ENCODE data around the gene NRROS. TPM values are rescaled to one million over a fixed set of nuclear protein-coding genes. Genes with fewer than 3 reads are reported as not detected.

Gene NRROS
- total RNA-seq, 4 donors from 2014 or later, result 8.6 to 16.4 (median 12.7) TPM

DNA sequence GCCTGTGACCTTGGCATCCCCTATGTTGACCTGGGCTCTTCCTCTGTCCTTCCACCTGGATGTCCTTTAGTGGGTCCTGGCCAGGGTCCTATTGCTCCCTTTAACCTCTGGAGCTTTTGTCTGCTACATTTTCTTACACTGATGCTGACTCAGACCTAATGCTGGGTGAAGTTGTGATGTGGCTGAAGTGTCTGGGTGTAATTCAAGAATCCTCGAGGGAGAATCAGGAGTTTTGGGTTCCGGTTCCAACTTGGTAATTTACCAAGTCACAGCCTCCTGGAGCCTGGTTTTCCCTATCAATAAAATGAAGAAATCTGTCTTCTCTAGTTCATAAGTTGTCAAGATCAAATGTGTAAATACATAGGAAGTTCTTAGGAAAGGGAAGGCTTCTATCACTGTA lies 46.9 kb downstream of the NRROS start:
- 74 to 75% methylated on average over 2 of the region's 2 CpGs for WGBS, 2 donors
- TF ChIP-seq, protein P1, sequence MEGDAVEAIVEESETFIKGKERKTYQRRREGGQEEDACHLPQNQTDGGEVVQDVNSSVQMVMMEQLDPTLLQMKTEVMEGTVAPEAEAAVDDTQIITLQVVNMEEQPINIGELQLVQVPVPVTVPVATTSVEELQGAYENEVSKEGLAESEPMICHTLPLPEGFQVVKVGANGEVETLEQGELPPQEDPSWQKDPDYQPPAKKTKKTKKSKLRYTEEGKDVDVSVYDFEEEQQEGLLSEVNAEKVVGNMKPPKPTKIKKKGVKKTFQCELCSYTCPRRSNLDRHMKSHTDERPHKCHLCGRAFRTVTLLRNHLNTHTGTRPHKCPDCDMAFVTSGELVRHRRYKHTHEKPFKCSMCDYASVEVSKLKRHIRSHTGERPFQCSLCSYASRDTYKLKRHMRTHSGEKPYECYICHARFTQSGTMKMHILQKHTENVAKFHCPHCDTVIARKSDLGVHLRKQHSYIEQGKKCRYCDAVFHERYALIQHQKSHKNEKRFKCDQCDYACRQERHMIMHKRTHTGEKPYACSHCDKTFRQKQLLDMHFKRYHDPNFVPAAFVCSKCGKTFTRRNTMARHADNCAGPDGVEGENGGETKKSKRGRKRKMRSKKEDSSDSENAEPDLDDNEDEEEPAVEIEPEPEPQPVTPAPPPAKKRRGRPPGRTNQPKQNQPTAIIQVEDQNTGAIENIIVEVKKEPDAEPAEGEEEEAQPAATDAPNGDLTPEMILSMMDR (IDR thresholded peaks at IDR 0.05), result no peak
- no peak for TF ChIP-seq POLR2A (IDR thresholded peaks at IDR 0.05)

DNA sequence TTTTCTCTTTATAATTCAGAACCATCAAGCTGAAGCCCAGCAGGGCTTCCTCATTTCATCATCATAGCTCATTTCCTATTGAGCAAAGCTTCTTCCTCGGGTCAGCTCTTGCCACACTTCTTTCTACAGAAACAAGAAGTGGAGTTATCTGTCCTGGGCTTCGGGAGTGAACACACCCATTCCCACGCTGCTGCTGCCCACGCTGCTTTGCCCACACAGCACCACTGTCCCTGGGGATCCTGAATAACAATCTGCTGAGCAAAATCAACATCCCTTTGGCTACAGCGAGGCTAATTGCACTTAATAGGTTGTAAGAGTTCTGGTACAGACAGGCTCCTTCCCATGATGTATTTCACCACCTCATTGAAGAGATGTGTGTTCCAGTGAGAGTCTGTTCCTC lies 48.9 kb downstream of the NRROS start:
- no peaks in the 10 kb centered on the region for H3K9me3 ChIP-seq
- peak overlapping the region in 2 of 4 donors; percentile 28 to 30 for H3K27ac ChIP-seq
- H3K4me3 ChIP-seq, result no peak overlapping the region
- no peaks in the 10 kb centered on the region for H3K27me3 ChIP-seq
- 7 to 14% methylated on average over 5 of the region's 5 CpGs for WGBS, 2 donors
- no peak for TF ChIP-seq POLR2A (IDR thresholded peaks at IDR 0.05)
- peak in 1 of 2 donors; percentile 88 for TF ChIP-seq EP300 (IDR thresholded peaks at IDR 0.05)
- peak in 1 of 2 donors; percentile 55 for DNase-seq (ENCODE audit: low spot score in 2 of 2)
- no peaks in the 10 kb centered on the region for H3K36me3 ChIP-seq
- peaks cover 0 to 22% (median 4%) of the 10 kb centered on the region in 4 donors for H3K4me1 ChIP-seq

More for the DNA sequence above, 46.9 kb downstream of the NRROS start:
- Histone ChIP-seq H3K4me1 (peaks cover 0 to 22% (median 4%) of the 10 kb centered on the region in 4 donors), H3K27me3 (no peaks in the 10 kb centered on the region), H3K36me3 (no peaks in the 10 kb centered on the region), H3K4me3 (no peak overlapping the region), H3K27ac (no peak overlapping the region), H3K9me3 (no peaks in the 10 kb centered on the region)
- no peak for DNase-seq (ENCODE audit: low spot score in 2 of 2)

DNA sequence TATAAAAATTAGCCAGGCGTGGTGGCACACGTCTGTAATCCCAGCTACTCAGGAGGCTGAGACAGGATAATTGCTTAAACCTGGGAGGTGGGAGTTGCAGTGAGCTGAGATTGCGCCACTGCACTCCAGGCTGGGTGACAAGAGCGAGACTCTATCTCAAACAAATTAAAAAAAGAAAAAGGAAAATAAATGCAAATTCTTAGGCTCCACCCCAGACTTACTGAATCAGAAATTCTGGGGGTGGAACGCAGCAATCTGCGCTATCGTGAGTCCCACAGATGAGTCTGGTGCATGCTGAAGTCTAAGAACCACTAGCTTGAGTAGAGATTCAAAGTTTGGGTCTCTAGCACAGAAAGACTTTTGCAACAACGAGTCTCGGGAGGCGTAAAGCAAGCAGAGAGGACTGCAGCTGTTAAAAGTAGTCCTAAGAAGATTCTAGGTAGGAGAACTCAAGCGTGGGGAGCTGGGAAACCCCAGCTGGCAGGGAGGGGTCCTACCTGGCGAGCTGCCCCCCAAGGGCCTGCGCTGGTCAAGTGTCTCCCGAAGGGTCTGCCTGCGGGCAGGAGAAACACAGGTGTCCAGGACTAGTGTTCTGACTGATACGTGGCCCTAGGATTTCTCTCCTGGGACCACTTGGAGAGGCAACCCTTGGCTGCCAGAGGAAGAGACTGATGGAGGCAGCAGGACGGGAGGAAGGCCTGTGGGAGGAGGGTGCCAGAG lies 50.6 kb downstream of the NRROS start:
- Histone ChIP-seq H3K36me3 (no peaks in the 10 kb centered on the region), H3K4me1 (peaks cover 0 to 12% (median under 1%) of the 10 kb centered on the region in 4 donors), H3K27me3 (no peaks in the 10 kb centered on the region), H3K9me3 (no peaks in the 10 kb centered on the region), H3K27ac (no peak overlapping the region), H3K4me3 (no peak overlapping the region)
- 87% methylated on average over 17 of the region's 17 CpGs for WGBS, 2 donors
- no peak for TF ChIP-seq POLR2A (IDR thresholded peaks at IDR 0.05)
- TF ChIP-seq, protein P1 (IDR thresholded peaks at IDR 0.05), result no peak
- TF ChIP-seq EP300 (IDR thresholded peaks at IDR 0.05), result no peak
- no peak for DNase-seq (ENCODE audit: low spot score in 2 of 2)

DNA sequence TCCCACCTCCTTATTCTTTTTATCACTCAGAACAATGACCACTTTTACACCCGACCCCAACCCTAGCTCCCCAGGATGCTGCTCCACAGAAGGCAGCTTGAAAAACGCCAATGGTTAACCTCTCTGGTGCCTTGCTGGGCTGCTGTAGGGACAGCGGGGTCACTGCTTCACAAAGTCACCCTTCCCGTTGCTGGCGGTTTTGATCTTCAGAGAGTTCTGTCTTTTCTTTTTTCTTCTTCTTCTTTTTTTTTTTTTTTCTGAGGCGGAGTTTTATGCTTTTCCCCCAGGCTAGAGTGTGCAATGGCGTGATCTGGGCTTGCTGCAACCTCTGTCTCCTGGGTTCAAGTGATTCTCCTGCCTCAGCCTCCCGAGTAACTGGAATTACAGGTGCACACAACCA lies 51.9 kb downstream of the NRROS start:
- peaks cover 0 to 11% (median 0%) of the 10 kb centered on the region in 4 donors for H3K4me1 ChIP-seq
- H3K27me3 ChIP-seq, result no peaks in the 10 kb centered on the region
- 42 to 60% methylated on average over 8 of the region's 8 CpGs for WGBS, 2 donors

DNA sequence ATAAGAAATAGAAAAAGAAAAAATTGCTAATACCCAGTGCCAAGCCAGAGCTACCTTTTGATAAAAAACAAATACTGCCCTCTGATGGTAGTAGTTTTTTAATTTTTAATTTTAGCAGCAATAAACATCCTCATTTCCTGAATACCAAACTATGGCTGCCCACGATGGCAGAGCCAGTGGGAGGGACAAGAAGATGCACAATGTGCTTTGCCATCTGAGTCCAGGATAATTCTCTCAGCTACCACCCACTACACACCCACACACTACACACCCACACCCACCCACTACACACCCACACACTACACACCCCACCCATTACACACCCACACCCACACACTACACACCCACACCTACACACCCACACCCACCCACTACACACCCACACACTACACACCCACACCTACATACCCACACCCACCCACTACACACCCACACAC lies 54.7 kb downstream of the NRROS start:
- Histone ChIP-seq H3K27ac (no peak overlapping the region), H3K36me3 (no peaks in the 10 kb centered on the region), H3K4me1 (no peaks in the 10 kb centered on the region), H3K9me3 (no peaks in the 10 kb centered on the region), H3K27me3 (no peaks in the 10 kb centered on the region), H3K4me3 (no peak overlapping the region)
- TF ChIP-seq POLR2A (IDR thresholded peaks at IDR 0.05), result no peak
- TF ChIP-seq, protein P1 (IDR thresholded peaks at IDR 0.05), result no peak
- TF ChIP-seq EP300 (IDR thresholded peaks at IDR 0.05), result no peak
- 3 to 5% methylated on average over 1 of the region's 1 CpG for whole genome bisulfite sequencing, 2 donors
- no peak for DNase-seq (ENCODE audit: low spot score in 2 of 2)

More for the DNA sequence above, 51.9 kb downstream of the NRROS start:
- Histone ChIP-seq H3K9me3 (no peaks in the 10 kb centered on the region), H3K27ac (no peak overlapping the region), H3K4me3 (no peak overlapping the region), H3K36me3 (no peaks in the 10 kb centered on the region)
- no peak for DNase-seq (ENCODE audit: low spot score in 2 of 2)
- TF ChIP-seq EP300 (IDR thresholded peaks at IDR 0.05) (no peak), POLR2A (IDR thresholded peaks at IDR 0.05) (no peak)
- TF ChIP-seq, protein P1 (IDR thresholded peaks at IDR 0.05), result no peak

Measured in tibial nerve (tissue), 4 donors.